WTC11 (cell line): Measurements from ENCODE around the gene TASP1. TPM values are rescaled to one million over a fixed set of nuclear protein-coding genes. Genes with fewer than 3 reads are reported as not detected.

Experiments
- ATAC-seq: fragments of 200-7000 bp; cut with Tn5 transposase; 2 replicates; pipeline ENCODE4 v1.10.0; 2021; ENCODE audit warnings: mild to moderate bottlenecking, moderate library complexity
- CTCF ChIA-PET: fragments of 300-600 bp; sonication (Branson Sonifier 250); formaldehyde crosslinking; loops from one replicate; lab custom pipeline; 2021; ENCODE audit warnings: antibody characterized with exemption; lab: Charles Lee
- POLR2A ChIA-PET: fragments of 350-600 bp; sonication (Branson Sonifier 250); formaldehyde crosslinking; loops from one replicate; lab custom pipeline; 2021; ENCODE audit warnings: antibody characterized with exemption; lab: Charles Lee
- DNase-seq: peaks from one replicate; pipeline ENCODE4 v3.0.0; 2021; ENCODE audit warnings: low spot score
- H3K27ac Mint-ChIP-seq: 2 replicates; pipeline ENCODE4 v1.8.0; 2021; ENCODE audit warnings: mixed read lengths
- H3K27me3 Mint-ChIP-seq: 2 replicates; pipeline ENCODE4 v1.8.0; 2021; ENCODE audit warnings: low read depth, mild to moderate bottlenecking, moderate library complexity, mixed read lengths
- H3K36me3 Mint-ChIP-seq: 2 replicates; pipeline ENCODE4 v1.8.0; 2021; ENCODE audit warnings: mixed read lengths
- H3K4me1 Mint-ChIP-seq: 2 replicates; pipeline ENCODE4 v1.8.0; 2022; ENCODE audit warnings: mixed read lengths
- H3K4me3 Mint-ChIP-seq: 2 replicates; pipeline ENCODE4 v1.8.0; 2021; ENCODE audit warnings: mild to moderate bottlenecking, moderate library complexity, mixed read lengths
- H3K9me3 Mint-ChIP-seq: 2 replicates; pipeline ENCODE4 v1.8.0; 2021; ENCODE audit warnings: mixed read lengths
- ARID4B ChIP-seq: sonication (generic); formaldehyde crosslinking; IDR thresholded peaks from 2 replicates; pipeline ENCODE4 v1.8.0; 2023; ENCODE audit warnings: missing genetic modification reagents, mild to moderate bottlenecking, borderline replicate concordance
- ATF1 ChIP-seq: sonication (generic); formaldehyde crosslinking; IDR thresholded peaks from 2 replicates; pipeline ENCODE4 v1.8.1; 2023; ENCODE audit warnings: mild to moderate bottlenecking, moderate library complexity, missing genetic modification reagents
- CBFB ChIP-seq: sonication (generic); formaldehyde crosslinking; IDR thresholded peaks from 2 replicates; pipeline ENCODE4 v1.8.1; 2022; ENCODE audit warnings: mild to moderate bottlenecking, low read depth, missing genetic modification reagents
- E2F5 ChIP-seq: sonication (generic); formaldehyde crosslinking; IDR thresholded peaks from 2 replicates; pipeline ENCODE4 v1.8.1; 2022; ENCODE audit warnings: mild to moderate bottlenecking, moderate library complexity, missing genetic modification reagents
- EMX1 ChIP-seq: fragments of 250-450 bp; sonication (Bioruptor Pico); IDR thresholded peaks from 2 replicates; pipeline ENCODE4 v1.8.0; 2021; ENCODE audit warnings: mild to moderate bottlenecking
- HMGXB4 ChIP-seq: sonication (generic); formaldehyde crosslinking; IDR thresholded peaks from 2 replicates; pipeline ENCODE4 v1.8.1; 2023; ENCODE audit warnings: mild to moderate bottlenecking, moderate library complexity, missing genetic modification reagents
- JAZF1 ChIP-seq: fragments of 250-450 bp; sonication (Bioruptor Pico); IDR thresholded peaks from 2 replicates; pipeline ENCODE4 v1.9.0; 2021; ENCODE audit warnings: moderate library complexity, mild to moderate bottlenecking, inconsistent platforms
- SP1 ChIP-seq: sonication (generic); formaldehyde crosslinking; conservative IDR thresholded peaks from 2 replicates; pipeline ENCODE4 v1.8.1; 2022; ENCODE audit warnings: missing genetic modification reagents
- TCF7 ChIP-seq: sonication (generic); formaldehyde crosslinking; IDR thresholded peaks from 2 replicates; pipeline ENCODE4 v1.8.0; 2022; ENCODE audit warnings: mild to moderate bottlenecking, low read depth, missing genetic modification reagents, moderate library complexity
- TEAD1 ChIP-seq: sonication (generic); formaldehyde crosslinking; IDR thresholded peaks from 2 replicates; pipeline ENCODE4 v1.8.0; 2022; ENCODE audit warnings: mild to moderate bottlenecking, missing genetic modification reagents
- ZBTB43 ChIP-seq: sonication (generic); formaldehyde crosslinking; IDR thresholded peaks from 2 replicates; pipeline ENCODE4 v1.8.1; 2023; ENCODE audit warnings: mild to moderate bottlenecking, missing genetic modification reagents
- ZNF219 ChIP-seq: sonication (generic); formaldehyde crosslinking; IDR thresholded peaks from 2 replicates; pipeline ENCODE4 v1.8.0; 2023; ENCODE audit warnings: missing genetic modification reagents, mild to moderate bottlenecking, borderline replicate concordance
- ZNF281 ChIP-seq: sonication (generic); formaldehyde crosslinking; IDR thresholded peaks from 2 replicates; pipeline ENCODE4 v1.8.0; 2023; ENCODE audit warnings: mild to moderate bottlenecking, missing genetic modification reagents
- ZNF317 ChIP-seq: sonication (generic); formaldehyde crosslinking; IDR thresholded peaks from 2 replicates; pipeline ENCODE4 v1.8.1; 2023; ENCODE audit warnings: low read depth, mild to moderate bottlenecking, moderate library complexity, missing genetic modification reagents, borderline replicate concordance
- ZNF416 ChIP-seq: fragments of 250-450 bp; sonication (Bioruptor Pico); IDR thresholded peaks from 2 replicates; pipeline ENCODE4 v1.9.0; 2021; ENCODE audit warnings: mild to moderate bottlenecking, inconsistent platforms
- ZNF423 ChIP-seq: fragments of 250-450 bp; sonication (Bioruptor Pico); IDR thresholded peaks from 2 replicates; pipeline ENCODE4 v2.1.2; 2022; ENCODE audit warnings: mild to moderate bottlenecking, moderate library complexity
- ZNF671 ChIP-seq: fragments of 250-450 bp; sonication (Bioruptor Pico); IDR thresholded peaks from 2 replicates; pipeline ENCODE4 v1.8.0; 2021; ENCODE audit warnings: mild to moderate bottlenecking
- total RNA-seq: library from RNA; stranded (reverse); gene quantifications from 3 replicates; pipeline ENCODE4 v1.2.3, GENCODE V29; 2021
- TF ChIP-seq, protein P1 (sequence below): sonication (generic); formaldehyde crosslinking; IDR thresholded peaks from 2 replicates; pipeline ENCODE4 v1.8.0; 2023; ENCODE audit warnings: missing genetic modification reagents
- TF ChIP-seq, protein P2 (sequence below): sonication (generic); formaldehyde crosslinking; IDR thresholded peaks from 2 replicates; pipeline ENCODE4 v1.8.1; 2022; ENCODE audit warnings: low read depth, mild to moderate bottlenecking, moderate library complexity, missing genetic modification reagents, borderline replicate concordance

The TASP1 gene
- total RNA-seq, 1 experiment from 2014 or later: 12.4 TPM

DNA sequence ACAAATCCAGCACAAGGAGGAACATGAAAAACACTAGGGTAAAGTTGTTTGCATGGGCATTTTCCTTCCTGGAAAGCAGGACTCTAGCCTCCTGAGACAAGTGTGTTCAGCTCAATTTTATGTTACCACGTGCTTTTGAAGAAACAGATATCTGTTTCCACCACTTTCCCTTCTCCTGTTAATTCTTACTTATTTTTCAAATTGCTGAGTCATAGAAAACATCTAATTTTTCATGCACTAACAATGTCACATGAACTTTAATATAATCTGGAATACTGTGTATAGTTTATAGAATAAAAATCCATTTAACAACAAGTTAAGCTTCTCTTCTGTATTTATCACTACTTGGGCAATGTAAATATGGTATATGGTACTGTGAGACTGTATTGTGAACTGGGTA is 243.5 kb downstream of the TASP1 start (continued):
- TF ChIP-seq ARID4B (CRISPR knock-in tag): no peak
- TF ChIP-seq, all 79 proteins: peak for 0

DNA sequence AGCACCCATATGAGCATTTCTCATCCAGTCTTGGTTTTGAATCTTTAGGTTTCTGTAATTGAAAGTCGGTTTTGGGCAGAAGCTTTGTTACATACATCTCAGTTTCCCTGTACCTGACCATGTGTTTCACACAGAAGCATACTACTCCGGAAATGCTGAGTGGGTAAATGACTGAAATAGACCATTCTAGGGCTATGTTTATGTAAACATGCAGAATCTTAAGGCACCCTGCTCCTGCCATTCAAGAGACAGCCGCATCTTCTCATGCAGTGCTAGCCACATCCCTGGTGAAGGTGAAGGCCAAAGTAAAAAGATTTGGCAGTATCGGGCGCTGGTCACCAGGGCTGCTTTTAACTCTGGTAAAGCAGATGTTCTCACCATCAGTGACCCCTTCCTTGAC is 246.3 kb downstream of the TASP1 start:
- no peak for TF ChIP-seq ZNF219 (CRISPR knock-in tag)
- TF ChIP-seq CBFB (CRISPR knock-in tag): no peak
- TF ChIP-seq ZNF671: no peak
- TF ChIP-seq, protein P1, sequence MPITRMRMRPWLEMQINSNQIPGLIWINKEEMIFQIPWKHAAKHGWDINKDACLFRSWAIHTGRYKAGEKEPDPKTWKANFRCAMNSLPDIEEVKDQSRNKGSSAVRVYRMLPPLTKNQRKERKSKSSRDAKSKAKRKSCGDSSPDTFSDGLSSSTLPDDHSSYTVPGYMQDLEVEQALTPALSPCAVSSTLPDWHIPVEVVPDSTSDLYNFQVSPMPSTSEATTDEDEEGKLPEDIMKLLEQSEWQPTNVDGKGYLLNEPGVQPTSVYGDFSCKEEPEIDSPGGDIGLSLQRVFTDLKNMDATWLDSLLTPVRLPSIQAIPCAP (CRISPR knock-in tag): no peak
- TF ChIP-seq TCF7 (CRISPR knock-in tag): no peak
- no peak for TF ChIP-seq ATF1 (CRISPR knock-in tag)
- TF ChIP-seq SP1 (CRISPR knock-in tag): no peak
- TF ChIP-seq ZNF317 (CRISPR knock-in tag): no peak
- no peak for TF ChIP-seq JAZF1 (CRISPR knock-in tag)
- TF ChIP-seq ZNF423: no peak
- no peak for TF ChIP-seq ZNF416 (CRISPR knock-in tag)
- TF ChIP-seq, protein P2, sequence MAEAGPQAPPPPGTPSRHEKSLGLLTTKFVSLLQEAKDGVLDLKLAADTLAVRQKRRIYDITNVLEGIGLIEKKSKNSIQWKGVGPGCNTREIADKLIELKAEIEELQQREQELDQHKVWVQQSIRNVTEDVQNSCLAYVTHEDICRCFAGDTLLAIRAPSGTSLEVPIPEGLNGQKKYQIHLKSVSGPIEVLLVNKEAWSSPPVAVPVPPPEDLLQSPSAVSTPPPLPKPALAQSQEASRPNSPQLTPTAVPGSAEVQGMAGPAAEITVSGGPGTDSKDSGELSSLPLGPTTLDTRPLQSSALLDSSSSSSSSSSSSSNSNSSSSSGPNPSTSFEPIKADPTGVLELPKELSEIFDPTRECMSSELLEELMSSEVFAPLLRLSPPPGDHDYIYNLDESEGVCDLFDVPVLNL (CRISPR knock-in tag): no peak
- TF ChIP-seq ZBTB43 (CRISPR knock-in tag): no peak
- ATAC-seq: no peak
- POLR2A ChIA-PET: no interaction called here
- no peak for DNase-seq
- CTCF ChIA-PET: no interaction called here
- H3K9me3 Mint-ChIP-seq: peaks cover 18% of the 10 kb centered on the region
- no peaks in the 10 kb centered on the region for H3K27me3 Mint-ChIP-seq
- H3K4me3 Mint-ChIP-seq: no peak overlapping the region
- peaks cover 7% of the 10 kb centered on the region for H3K4me1 Mint-ChIP-seq
- no peak overlapping the region for H3K27ac Mint-ChIP-seq
- H3K36me3 Mint-ChIP-seq: peaks cover 22% of the 10 kb centered on the region

- ChIA-PET POLR2A (no interaction called here), CTCF (no interaction called here)
- H3K4me3 Mint-ChIP-seq: no peak overlapping the region
- H3K36me3 Mint-ChIP-seq: peaks cover 25% of the 10 kb centered on the region
- no peak for TF ChIP-seq ZNF416 (CRISPR knock-in tag)
- TF ChIP-seq ZNF281 (CRISPR knock-in tag): no peak
- no peak for TF ChIP-seq HMGXB4 (CRISPR knock-in tag)
- no peak for TF ChIP-seq EMX1 (CRISPR knock-in tag)
- TF ChIP-seq E2F5 (CRISPR knock-in tag): no peak
- TF ChIP-seq ZBTB43 (CRISPR knock-in tag): no peak
- TF ChIP-seq TEAD1 (CRISPR knock-in tag): no peak
- TF ChIP-seq, all 79 proteins: peak for 0
- H3K4me1 Mint-ChIP-seq: peaks cover 10% of the 10 kb centered on the region
- no peak overlapping the region for H3K27ac Mint-ChIP-seq
- no peaks in the 10 kb centered on the region for H3K27me3 Mint-ChIP-seq
- ATAC-seq (no peak), DNase-seq (no peak)
- peaks cover 21% of the 10 kb centered on the region for H3K9me3 Mint-ChIP-seq
Measured at GRCh38 chr20:13389115-13389514, 249.6 kb downstream of the TASP1 start.
